HG03469 (cell line): ENCODE data around the gene PHLDB1.

Experiments used
- ATAC-seq: cut with Tn5 transposase; IDR thresholded peaks from one replicate; pipeline ENCODE4 v1.9.1; 2021; ENCODE audit warnings: mild to moderate bottlenecking, moderate library complexity, moderate number of reproducible peaks; ENCODE audit not compliant: unreplicated experiment

PHLDB1 gene

GRCh38 chr11:118621784-118622375 lies 14.5 kb downstream of the PHLDB1 start:
- no peak for ATAC-seq

- no peak for ATAC-seq
Observed at GRCh38 chr11:118622376-118623268, 15.2 kb downstream of the PHLDB1 start.

GRCh38 chr11:118623269-118623655 lies 15.8 kb downstream of the PHLDB1 start:
- ATAC-seq, result no peak

- ATAC-seq, result no peak
Observed at GRCh38 chr11:118625036-118625690, 17.7 kb downstream of the PHLDB1 start.

GRCh38 chr11:118625976-118626375 lies 18.6 kb downstream of the PHLDB1 start:
- ATAC-seq, result no peak

GRCh38 chr11:118627566-118627965 lies 20.2 kb downstream of the PHLDB1 start:
- no peak for ATAC-seq

- ATAC-seq, result no peak
Observed at GRCh38 chr11:118628031-118628430, 20.6 kb downstream of the PHLDB1 start.

- ATAC-seq, result no peak
Observed at GRCh38 chr11:118628432-118628831, 21.0 kb downstream of the PHLDB1 start.

- no peak for ATAC-seq
Observed at GRCh38 chr11:118628861-118629549, 21.6 kb downstream of the PHLDB1 start.

GRCh38 chr11:118629761-118630661 lies 22.6 kb downstream of the PHLDB1 start:
- ATAC-seq, result no peak

- ATAC-seq, result no peak
Observed at GRCh38 chr11:118631142-118631909, 23.9 kb downstream of the PHLDB1 start.

GRCh38 chr11:118632577-118633318 lies 25.3 kb downstream of the PHLDB1 start:
- ATAC-seq, result no peak

- ATAC-seq, result no peak
Observed at GRCh38 chr11:118633319-118633690, 25.9 kb downstream of the PHLDB1 start.

GRCh38 chr11:118633979-118634378 lies 26.6 kb downstream of the PHLDB1 start:
- ATAC-seq, result no peak

- no peak for ATAC-seq
Observed at GRCh38 chr11:118634431-118635236, 27.2 kb downstream of the PHLDB1 start.

- ATAC-seq, result no peak
Observed at GRCh38 chr11:118635237-118635591, 27.8 kb downstream of the PHLDB1 start.

GRCh38 chr11:118635642-118636041 lies 28.2 kb downstream of the PHLDB1 start:
- no peak for ATAC-seq
